DMS114 treated with DMSO at 0.1 percent for 48 hours (cell line): Measurements from ENCODE around the gene AKAP5.
"Not testable (repeated sequence)": the region's sequence is repeated elsewhere in the genome, so short reads cannot be mapped to it uniquely, and the experiment has no call there.

Experiments
- DNase-seq: peaks from one replicate; lab custom pipeline; 2025; ENCODE audit not compliant: unreplicated experiment; lab: John Stamatoyannopoulos, UW

Gene AKAP5

DNA sequence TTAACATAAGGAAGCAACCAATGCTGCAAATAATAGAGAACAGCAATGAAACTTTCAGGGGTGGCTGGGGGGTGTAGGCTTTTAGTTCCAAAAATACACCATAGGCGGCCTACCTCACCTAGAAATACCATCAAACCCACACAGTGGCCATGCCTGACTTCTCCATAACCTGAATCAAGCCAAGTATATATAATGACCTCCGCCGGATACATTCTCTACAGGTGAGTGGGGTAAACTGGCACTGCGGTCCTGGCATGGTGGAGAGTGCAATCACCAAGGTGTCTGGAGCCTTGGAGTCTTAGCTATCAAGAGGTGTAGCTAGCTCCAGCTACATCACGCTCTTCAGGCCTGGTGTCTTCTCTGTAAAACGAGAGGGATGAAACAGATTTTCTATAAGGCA, 37.2 kb downstream of the AKAP5 start:
- no peak for DNase-seq

DNA sequence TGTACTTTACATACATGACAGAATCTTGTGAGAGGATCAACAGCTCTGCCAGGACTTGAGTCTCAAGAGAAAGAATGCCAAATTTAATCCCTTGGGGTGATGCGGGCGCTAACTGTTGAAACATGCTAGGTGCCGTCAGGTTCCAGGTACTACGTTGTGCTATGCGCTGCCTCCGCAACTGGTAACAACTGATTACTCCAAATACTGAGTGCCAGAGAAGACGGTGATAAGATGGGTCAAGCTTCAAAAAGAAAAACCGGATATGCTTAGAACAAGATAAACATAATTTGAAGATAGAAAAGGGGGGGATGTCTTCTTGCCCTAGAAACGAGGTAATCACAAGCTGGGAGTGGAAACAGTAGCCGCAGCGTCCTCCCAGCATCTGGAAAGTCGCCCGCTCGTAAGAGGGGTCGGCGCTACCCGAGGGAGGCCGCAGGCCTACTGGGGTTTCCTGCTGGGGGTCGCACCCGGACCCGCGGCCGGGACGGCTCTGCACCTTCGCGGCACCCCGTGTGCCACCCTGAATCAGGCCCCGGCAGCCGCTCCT, 37.7 kb downstream of the AKAP5 start:
- no peak for DNase-seq

DNA sequence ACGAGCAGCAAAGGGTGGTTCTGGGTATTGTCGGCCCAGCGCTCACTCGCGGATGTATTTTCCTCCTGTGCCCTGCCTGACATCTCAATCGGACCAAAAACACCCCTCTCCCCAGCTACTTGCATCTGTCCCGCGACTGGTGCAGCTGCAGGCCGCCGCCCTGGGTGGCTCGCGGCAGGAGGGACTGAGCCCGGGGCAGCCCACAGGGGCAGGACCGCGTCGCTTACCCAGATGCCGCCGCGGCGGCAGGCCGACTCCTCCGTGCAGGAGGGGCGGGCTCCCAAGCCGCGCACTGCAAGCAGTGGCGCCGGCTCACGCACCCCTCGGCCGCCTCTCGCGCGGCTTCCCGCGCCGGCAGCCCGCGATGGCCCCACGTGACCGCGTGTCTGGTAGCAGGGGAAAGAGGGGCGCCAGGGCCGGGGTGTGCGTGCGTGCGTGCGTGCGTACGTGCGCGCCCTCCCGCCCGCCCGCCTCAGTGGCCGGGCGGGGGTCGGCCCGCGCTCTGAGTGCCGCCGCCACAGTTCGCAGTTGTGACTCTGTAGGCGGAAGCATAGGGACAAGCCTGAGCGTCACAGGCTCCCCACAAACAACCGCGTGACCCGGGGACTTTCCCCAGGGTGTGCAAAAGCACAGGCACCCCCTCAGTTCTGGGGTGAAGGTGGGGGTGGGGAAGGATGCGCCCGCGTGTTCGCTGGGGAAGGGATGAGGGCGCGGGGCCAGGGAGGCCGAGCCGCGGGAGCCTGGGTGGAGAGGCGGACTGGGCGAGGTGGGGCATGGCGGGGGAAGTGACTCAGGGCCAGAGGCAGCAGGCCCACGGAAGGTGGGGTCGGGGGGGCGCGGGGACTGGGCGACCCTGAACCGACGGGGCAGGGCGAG, 38.4 kb downstream of the AKAP5 start, which contains the start of gene ZBTB25:
Gene ZBTB25, minus strand, starts transcription at position 405 of the 876 bp plus-strand sequence. CDS start 13,305 bp downstream, outside the sequence.
- DNase-seq = peak; percentile 78

DNA sequence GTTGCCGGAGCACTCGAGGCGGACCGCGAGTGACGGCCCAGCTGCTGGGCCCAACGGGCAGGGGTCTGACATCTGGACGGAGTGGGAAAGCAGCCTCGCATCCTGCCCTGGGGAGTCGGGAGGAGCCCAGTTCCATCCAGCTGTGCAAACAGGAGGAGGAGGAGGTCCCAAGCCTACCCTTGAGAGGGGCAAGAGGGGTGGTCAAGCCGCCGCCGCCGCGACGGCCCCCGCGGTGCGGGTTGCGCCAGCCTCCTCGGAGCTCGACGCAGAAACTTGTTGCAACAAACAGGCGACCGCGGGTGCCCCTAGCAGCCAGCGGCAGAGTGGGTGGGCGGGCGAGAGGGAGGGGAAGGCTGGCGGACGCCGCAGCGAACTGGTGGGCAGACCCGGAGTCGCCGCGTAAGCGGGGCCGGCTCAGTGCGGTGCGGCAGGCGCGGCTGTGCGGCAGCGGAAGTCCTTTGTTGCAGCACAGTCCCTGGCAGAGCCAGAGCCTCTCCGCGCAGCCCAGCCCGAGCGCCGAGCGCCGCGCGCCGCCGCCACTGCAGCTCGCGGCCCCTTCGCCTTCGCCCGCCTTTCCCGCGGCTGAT, 39.1 kb downstream of the AKAP5 start, which contains the start of gene ZBTB1:
Gene ZBTB1, plus strand, starts transcription at position 461 of the 587 bp plus-strand sequence. CDS start 16,735 bp downstream, outside the sequence.
- peak; percentile 50 for DNase-seq

DNA sequence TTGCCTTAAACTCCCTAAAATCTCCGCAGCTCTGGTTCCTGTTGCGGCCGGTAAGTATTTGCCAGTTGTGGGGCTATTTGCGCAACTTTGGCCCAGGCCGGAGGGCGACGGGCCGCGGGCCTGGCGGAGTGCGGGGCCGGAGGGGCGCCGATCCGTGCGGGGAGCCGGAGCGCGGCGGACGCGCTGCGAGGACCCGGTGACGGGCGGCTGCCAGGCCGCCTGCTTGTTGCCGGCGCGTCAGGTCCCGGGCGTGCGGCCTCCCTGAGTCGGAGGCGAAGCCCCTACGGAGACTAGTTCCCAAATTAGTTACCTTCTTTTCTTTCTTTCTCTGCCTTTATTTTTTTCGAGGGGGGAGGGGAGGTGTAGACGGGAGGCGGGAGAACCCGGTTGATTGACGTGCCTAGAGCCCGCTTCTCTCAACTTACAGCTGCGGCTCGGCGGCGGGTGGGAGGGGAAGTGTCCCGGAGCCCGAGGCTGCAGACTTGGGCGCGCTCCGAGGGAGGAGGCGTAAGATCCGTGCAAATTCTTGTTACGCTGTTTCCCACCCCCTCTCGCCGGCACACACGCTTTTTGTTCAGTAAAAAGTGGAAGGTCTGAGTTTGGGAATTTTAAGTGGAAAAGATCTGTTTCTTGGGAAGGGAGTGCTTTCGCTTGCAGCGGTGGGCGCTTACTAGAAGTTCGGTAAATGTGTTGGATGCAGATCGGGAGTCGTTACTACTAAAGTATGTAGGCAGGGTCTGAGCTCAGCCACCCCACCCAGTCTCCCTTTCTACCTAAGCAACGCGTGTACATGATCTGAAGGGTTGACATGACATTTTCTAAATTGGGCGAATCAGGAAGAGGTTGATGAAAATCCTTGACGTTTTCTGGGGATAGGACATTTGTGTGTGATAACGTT, 39.8 kb downstream of the AKAP5 start:
- DNase-seq = peak; percentile 78

DNA sequence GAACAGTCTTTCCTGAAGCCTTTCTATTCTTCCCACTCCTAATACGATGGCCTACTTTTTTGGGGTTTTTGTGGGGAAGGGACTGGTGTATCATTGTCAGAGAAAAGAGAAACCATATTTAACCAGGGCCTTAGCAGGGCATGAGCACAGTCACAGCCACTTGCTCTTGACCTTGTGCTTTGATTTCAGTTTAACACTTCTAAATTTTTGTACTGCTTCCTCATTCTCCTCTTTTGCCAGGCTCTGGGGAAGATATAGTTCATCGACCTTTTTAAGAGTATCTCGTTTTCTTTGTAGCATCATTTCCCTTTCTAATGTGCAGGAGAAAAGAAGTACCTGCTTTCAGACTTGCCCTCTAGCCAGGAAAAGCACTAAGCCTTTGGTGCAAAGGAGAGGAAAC, 41.4 kb downstream of the AKAP5 start:
- DNase-seq = no peak

DNA sequence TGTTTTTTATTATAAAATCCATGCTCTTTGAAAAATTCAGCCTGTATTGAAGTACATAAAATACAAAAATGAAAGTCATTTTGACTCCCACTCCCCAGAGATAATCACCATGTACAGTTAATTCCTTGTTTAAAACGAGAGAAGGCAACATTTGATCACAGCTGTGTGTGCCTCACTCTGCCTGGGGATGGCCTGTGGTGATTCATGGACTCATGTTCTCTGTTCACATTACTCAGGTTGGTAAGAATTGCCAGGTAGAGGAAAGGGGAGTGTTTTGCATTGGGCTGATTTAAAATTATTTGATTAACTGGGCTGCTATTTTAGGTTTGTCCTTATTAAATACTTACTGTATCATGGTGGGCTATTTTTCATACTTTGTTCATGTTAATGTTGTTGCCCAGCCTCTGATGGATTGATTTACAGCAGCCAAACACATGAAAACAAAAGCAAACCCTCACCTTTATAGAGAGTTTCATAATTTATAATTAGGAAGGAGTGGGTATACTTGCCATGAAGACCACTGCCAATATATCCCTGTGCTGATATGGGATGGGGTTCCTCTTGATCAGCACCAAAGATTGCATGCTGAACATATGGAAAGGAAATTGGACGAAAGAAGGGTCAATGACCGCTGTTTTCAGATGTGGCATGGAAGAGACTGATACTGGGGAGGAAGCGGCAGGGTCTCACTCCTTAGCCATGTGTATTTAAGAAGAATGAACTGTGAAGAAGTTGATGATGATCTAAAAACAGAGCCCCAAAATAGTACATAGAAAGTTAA, 42.3 kb downstream of the AKAP5 start:
- no peak for DNase-seq

DNA sequence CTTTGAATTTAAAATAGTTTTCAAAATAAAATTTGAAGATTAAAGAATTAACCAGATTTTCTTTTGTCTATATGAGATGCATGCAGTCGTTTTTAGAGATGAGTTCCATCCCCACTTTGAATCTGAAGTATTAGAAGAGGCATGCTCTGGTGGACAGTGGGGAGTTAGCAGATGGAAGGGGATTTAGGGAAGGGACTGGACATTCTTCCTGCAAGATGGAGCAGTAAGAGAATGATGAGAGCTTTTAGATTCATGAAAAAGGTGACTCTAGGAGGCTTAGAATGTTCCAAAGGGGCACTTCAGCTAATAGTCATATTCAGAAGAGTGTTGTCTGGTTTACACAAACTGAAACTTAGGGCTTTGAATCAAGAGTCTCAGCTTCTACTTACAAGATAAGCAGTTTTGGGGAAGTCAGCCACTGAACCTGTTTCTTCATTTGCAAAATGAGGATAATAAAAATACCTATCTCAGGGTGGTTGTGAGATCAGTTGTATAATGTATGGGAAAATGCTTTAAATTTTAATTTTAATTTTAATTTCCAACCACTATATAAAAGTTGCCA, 43.0 kb downstream of the AKAP5 start:
- no peak for DNase-seq

DNA sequence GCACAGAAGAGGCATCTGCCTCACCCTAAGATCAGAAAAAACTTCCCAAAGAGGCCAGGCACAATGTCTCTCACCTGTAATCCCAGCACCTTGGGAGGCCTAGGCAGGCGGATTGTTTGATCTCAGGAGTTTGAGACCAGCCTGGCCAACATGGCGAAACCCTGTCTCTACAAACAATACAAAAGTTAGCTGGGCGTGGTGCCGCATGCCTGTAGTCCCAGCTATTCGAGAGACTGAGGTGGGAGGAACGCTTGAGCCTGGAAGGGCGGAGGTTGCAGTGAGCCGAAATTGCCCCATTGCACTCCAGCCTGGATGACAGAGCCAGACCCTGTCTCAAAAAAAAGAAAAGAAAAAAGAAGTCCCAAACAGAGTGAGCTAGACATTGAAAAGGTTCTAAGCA, 43.7 kb downstream of the AKAP5 start:
- no peak for DNase-seq

DNA sequence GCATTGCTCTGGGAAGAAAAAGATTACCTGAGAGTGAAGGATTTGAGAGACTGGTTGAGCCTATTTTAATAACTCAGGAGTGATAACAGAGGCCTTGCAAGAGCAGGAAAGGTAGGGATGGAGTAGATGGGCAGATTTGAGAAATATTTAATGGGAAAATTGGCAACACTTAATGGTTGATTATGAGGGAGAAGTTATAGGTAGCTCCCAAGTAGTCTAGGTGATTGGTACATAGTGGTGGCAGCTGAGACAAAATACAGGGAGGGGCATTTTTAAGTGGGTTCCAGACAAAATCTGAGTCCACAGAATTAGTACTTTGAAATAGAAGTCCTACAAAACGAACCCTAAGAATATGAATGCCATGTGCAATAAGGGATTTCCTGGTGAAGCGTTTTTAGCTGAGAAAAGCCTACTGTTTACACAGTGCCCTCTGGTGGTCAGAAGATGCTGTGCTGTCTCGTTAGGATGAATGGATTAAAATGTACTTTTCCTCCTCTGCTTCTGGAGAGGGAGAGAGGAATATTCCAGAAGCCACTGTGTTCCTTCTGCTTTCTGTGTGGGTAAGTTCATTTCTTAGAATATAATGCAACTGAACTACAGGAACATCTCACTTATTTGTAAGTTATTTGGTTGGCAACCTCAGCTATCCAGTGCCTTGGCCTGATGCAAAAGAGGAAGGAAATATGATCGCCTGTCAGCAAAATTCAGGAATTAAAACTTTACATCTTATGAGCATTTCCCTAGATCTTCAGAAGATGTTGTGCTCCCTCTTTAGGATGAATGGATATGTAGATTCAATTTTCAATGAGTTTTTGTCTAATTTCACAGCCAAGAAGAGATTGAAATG, 45.7 kb downstream of the AKAP5 start:
- peak; percentile 58 for DNase-seq

DNA sequence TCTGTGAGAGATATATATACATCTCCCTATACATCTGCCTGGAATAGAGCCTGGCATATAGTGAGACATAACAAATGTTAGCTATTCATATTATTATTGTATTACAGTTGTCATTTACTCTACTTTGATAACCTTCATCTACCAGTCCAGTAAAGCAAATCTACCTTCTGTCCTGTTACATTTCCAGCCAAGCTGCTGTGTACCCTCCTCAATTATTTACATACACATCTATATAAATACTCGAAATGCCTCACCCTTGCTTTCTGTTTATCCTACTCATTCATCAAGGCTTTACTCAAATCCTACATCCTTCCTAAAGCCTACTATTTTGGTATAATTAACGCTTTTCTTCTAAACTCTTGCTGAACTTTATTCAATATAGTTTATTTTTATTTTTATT, 48.0 kb downstream of the AKAP5 start:
- DNase-seq = no peak

DNA sequence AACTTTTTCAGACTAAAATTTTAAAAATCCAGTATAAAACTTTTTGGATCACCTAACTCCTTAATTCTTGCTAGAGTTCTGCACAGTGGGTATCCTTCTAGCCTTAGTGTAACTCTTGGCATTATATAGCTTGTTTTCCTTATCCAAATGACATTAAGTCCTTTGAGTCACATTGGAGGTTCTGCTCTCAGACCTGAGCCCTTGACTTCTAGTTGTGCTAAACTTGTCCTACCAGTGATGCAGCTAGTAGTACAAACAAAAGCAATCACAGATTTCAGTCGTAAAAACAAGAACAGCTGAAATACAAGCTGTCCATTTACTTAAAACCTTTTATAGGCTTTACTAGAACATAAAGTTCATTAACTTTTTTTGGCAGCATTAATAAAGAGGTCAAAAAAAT, 49.8 kb downstream of the AKAP5 start:
- DNase-seq = no peak

DNA sequence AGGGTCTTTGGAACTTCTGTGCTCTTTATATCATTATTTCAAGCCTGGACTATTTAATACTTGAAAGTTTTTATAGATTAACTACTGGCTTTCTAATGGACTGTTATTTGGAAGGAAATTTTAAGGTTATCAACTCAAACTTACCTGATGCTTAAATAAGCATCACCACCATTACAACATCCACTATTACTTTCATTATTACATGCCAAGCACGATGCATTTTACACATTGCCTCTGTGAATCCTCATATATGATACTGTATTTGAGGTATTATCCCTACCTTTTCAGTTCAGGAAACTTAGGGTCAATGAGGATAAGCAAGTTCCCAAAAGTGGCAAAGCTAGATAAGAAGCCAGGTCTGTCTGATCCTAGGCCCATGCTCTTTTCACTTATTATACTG, 51.7 kb downstream of the AKAP5 start:
- DNase-seq = no peak

DNA sequence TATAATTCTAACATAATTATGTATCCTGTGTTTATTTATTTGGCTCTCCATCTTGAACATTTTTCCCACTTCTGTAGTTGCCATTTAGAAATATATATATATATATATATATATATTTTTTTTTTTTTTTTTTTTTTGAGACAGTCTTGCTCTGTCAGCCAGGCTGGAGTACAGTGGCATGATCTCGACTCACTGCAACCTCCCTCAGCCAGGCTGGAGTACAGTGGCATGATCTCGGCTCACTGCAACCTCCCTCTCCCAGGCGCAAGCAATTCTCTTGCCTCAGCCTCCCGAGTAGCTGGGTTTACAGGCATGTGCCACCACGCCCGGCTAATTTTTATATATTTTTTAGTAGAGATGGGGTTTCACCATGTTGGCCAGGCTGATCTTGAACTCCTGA, 52.4 kb downstream of the AKAP5 start:
- DNase-seq = not testable (repeated sequence)

DNA sequence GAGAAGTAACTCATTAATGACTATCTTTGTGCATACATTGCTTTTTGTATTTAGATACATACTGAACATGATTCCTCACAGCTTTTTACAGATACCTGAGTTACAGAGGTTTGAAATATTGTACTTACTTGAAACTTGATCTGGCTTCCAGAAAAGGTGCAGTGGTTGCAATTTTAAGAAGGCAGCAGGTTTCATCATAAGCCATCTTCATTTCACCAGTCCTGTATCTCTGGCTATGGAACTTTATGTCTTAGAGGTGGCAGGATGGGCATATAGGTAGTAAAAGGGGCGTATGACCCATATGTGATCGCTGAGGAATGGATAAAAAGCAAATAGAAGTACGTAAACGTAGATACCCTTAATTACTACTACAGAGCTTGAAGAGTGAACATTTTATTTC, 52.9 kb downstream of the AKAP5 start:
- DNase-seq = no peak

DNA sequence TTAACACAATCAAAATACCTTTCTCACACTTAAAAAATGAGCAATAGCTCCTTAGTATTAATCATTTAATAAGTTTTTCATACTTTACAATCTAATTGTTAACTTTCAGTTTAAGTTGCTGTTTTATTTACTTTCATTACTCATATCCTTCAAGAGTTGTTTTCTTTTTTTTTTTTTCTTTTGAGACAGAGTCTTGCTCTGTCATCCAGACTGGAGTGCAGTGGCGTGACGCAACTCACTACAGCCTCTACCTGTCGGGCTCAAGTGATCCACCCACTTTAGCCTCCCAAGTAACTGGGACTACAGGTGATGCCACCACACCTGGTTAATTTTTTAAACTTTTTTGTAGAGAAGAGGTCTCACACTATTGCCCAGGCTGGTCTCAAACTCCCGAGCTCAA, 55.4 kb downstream of the AKAP5 start:
- no peak for DNase-seq

DNA sequence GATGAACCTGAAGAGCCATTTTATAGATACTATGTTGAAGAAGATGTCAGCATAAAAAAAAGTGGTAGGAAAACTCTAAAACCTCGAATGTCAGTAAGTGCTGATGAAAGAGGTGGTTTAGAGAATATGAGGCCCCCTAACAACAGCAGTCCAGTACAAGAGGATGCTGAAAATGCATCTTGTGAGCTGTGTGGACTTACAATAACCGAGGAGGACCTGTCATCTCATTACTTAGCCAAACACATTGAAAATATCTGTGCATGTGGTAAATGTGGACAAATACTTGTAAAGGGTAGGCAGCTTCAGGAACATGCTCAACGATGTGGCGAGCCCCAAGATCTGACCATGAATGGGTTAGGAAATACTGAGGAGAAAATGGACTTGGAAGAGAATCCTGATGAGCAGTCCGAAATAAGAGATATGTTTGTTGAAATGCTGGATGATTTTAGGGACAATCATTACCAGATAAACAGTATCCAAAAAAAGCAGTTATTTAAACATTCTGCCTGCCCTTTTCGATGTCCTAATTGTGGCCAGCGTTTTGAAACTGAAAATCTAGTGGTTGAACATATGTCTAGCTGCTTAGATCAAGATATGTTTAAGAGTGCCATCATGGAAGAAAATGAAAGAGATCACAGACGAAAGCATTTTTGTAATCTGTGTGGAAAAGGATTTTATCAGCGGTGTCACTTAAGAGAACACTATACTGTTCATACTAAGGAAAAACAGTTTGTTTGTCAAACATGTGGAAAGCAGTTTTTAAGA, 57.5 kb downstream of the AKAP5 start:
- DNase-seq = no peak
